ENCODE data around the gene ANKRD31.

ANKRD31 gene

GRCh38 chr5:75054134-75054930 is 182.3 kb downstream of the ANKRD31 start:
- DNase-seq = no peak

- DNase-seq = peak; percentile 88
Observed at GRCh38 chr5:75053304-75054133, 183.2 kb downstream of the ANKRD31 start.

- no peak for DNase-seq
Observed at GRCh38 chr5:75053054-75053303, 183.7 kb downstream of the ANKRD31 start.

- DNase-seq = peak; percentile 68
Observed at GRCh38 chr5:75052192-75053053, 184.3 kb downstream of the ANKRD31 start, which contains the start of gene GCNT4. Gene GCNT4 (minus strand): TSS chr5:75052558. CDS start chr5:75030037, 22,521 bp downstream.

- DNase-seq = peak; percentile 22
Observed at GRCh38 chr5:75051217-75051751, 185.4 kb downstream of the ANKRD31 start.

GRCh38 chr5:75050415-75050814 is 186.3 kb downstream of the ANKRD31 start:
- peak; percentile 74 for DNase-seq

- peak; percentile 82 for DNase-seq
Observed at GRCh38 chr5:75049456-75050351, 187.0 kb downstream of the ANKRD31 start.

- no peak for DNase-seq
Observed at GRCh38 chr5:75048457-75048953, 188.2 kb downstream of the ANKRD31 start.

- DNase-seq = no peak
Observed at GRCh38 chr5:75047356-75047755, 189.3 kb downstream of the ANKRD31 start.

GRCh38 chr5:75046366-75047142 is 190.1 kb downstream of the ANKRD31 start:
- DNase-seq = peak; percentile 76

- DNase-seq = no peak
Observed at GRCh38 chr5:75045071-75045470, 191.6 kb downstream of the ANKRD31 start.

GRCh38 chr5:75044406-75044805 is 192.3 kb downstream of the ANKRD31 start:
- DNase-seq = peak; percentile 22

- no peak for DNase-seq
Observed at GRCh38 chr5:75043633-75044264, 192.9 kb downstream of the ANKRD31 start.

- no peak for DNase-seq
Observed at GRCh38 chr5:75042522-75042921, 194.2 kb downstream of the ANKRD31 start.

GRCh38 chr5:75040973-75041372 is 195.7 kb downstream of the ANKRD31 start:
- no peak for DNase-seq

- DNase-seq = no peak
Observed at GRCh38 chr5:75037106-75037505, 199.6 kb downstream of the ANKRD31 start.

GRCh38 chr5:75034137-75034739 is 202.4 kb downstream of the ANKRD31 start:
- no peak for DNase-seq

GRCh38 chr5:75031366-75031765 is 205.3 kb downstream of the ANKRD31 start:
- DNase-seq = no peak

GRCh38 chr5:75028090-75028489 is 208.6 kb downstream of the ANKRD31 start:
- DNase-seq = no peak
